Measurements from ENCODE around the gene SPOCK1.

SPOCK1 gene

DNA sequence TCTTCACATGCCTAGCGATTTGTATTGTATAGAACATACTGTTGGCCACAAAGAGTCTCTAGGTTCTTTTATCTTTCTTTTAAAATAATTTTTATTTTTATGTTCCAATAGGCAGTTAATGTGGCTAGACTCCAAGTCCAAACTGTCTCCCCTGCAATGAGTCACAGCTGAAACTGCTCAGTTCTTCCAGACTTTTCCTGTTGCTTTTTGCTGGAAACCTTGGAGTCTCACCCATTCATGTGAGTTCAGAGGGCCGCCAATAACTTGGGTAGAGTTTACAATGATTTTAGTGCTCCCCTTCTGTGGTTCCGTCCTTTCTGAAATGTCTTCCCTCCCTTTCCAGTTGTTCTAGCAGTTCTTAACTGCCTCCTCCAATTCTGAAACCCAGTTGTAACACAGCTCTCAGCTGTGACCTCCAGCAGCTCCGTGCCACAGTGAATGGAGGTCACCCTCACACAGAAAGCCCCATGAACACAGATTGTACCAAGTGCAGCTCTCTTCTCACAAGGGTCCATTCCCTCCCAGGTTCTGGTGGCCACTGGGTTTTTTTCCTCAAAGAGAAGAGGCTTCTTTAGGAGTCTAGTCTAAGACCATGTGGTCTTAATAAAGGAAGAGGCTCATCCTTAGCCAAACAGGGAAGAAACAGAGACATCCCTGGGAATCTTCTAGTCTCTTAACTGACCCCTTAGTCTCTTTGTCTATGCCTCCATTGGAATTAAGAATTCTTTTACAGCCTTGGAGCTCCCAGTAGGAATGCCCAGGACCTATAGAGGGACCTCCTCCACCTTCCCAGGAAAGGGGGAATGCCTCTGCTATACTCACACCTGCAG is 198.5 kb downstream of the SPOCK1 start:
- Histone ChIP-seq H3K27ac (ENCODE audit: low read depth, low read length) (peak overlapping the region; percentile 33), H3K9ac (ENCODE audit: low read length in 5 of 5) (no peak overlapping the region), H3K9me3 (ENCODE audit: control insufficient read depth in 5 of 5, low read length in 5 of 5) (no peaks in the 10 kb centered on the region), H3K36me3 (ENCODE audit: control insufficient read depth in 5 of 5, insufficient read depth in 5 of 5, low read length in 5 of 5) (no peaks in the 10 kb centered on the region), H3K4me1 (ENCODE audit: control insufficient read depth in 5 of 5, insufficient read depth in 5 of 5, low read length in 5 of 5) (no peaks in the 10 kb centered on the region), H3K4me3 (ENCODE audit: low read depth in 1 of 5, low read length in 5 of 5) (no peak overlapping the region), H3K27me3 (ENCODE audit: control insufficient read depth in 5 of 5, insufficient read depth in 4 of 5, low read length in 5 of 5) (peaks cover 0 to 4% (median 0%) of the 10 kb centered on the region in 5 donors)

DNA sequence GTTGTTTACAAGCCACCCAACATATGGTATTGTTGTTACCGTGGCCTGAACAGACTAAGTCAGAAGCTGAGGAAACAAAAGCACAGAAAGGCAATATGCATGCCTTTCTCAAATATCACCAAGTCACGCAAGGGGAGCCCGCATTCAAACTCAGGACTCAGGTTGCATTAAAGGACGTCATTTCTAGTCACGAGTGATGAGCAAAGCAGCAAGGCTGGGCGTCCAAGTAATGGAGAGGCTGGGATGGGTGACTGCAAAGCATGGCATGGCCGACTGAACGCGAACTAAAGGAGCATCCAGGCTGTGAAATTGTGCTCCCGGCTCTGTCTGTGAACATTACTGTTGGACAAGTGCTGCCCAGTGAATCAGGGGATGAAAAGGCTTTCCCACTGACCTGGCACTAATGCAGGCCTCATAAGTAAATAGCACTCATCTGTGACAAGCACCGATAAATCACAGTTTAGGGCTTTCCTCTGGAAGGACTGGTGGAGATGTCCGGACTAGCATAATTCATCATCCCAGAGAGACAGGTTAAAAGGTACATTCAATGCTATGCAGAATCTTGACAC is 202.8 kb downstream of the SPOCK1 start:
- H3K27me3 ChIP-seq (ENCODE audit: control insufficient read depth in 5 of 5, insufficient read depth in 4 of 5, low read length in 5 of 5) = peaks cover 0 to 4% (median 0%) of the 10 kb centered on the region in 5 donors
- no peak overlapping the region for H3K4me3 ChIP-seq (ENCODE audit: low read depth in 1 of 5, low read length in 5 of 5)
- H3K9me3 ChIP-seq (ENCODE audit: control insufficient read depth in 5 of 5, low read length in 5 of 5) = no peaks in the 10 kb centered on the region
- no peaks in the 10 kb centered on the region for H3K36me3 ChIP-seq (ENCODE audit: control insufficient read depth in 5 of 5, insufficient read depth in 5 of 5, low read length in 5 of 5)
- H3K27ac ChIP-seq (ENCODE audit: low read depth, low read length) = no peak overlapping the region
- no peaks in the 10 kb centered on the region for H3K4me1 ChIP-seq (ENCODE audit: control insufficient read depth in 5 of 5, insufficient read depth in 5 of 5, low read length in 5 of 5)
- no peak overlapping the region for H3K9ac ChIP-seq (ENCODE audit: low read length in 5 of 5)

DNA sequence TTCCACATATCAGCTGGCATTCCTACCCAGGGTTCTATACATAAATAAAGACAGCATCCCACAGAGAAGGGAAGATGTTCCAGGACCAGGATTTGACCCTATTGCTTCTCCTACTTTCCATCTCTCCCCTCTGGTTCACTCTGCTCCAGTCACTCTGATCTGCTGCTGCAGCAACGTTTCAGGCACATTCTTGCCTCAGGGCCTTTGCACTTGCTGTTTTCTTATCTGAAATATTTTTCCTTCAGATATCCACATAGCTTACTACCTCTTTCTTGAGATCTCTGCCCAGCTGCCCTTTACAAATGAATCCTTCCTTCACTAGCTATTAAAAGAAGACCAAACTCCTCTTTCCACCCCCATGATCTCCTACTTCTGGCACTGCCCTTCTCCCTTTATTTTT is 204.5 kb downstream of the SPOCK1 start:
- Histone ChIP-seq H3K4me3 (ENCODE audit: low read depth in 1 of 5, low read length in 5 of 5) (no peak overlapping the region), H3K9me3 (ENCODE audit: control insufficient read depth in 5 of 5, low read length in 5 of 5) (no peaks in the 10 kb centered on the region), H3K27ac (ENCODE audit: low read depth, low read length) (no peak overlapping the region)

DNA sequence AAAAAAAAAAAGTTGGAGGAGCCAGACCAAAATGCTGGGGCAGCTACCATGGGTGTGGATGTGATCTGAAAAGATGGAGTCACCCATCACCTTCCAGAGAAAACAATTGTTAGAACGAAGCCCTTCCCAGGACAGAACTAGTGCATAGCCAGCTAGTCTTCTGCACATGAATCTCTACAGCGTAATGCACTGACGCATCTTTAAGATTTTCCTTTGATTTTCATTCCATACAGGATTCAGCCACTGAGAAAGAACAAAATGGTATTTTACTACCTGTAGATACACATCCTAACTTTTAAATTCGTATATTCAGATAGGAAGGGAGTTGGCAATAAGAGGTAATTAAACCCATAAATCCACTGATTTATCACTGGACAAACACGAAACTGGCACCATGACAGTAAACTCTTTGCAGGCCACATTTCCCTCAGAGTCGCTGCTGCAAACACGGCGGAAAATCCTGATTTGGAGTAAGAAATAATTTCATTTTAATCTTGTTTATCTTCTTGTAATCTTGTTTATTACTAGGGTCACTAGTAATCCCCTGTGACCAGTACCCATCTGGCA is 206.6 kb downstream of the SPOCK1 start:
- Histone ChIP-seq H3K9ac (ENCODE audit: low read length in 5 of 5) (no peak overlapping the region), H3K27ac (ENCODE audit: low read depth, low read length) (no peak overlapping the region), H3K4me1 (ENCODE audit: control insufficient read depth in 5 of 5, insufficient read depth in 5 of 5, low read length in 5 of 5) (no peaks in the 10 kb centered on the region)

More for the DNA sequence above, 204.5 kb downstream of the SPOCK1 start:
- Histone ChIP-seq H3K9ac (ENCODE audit: low read length in 5 of 5) (no peak overlapping the region), H3K27me3 (ENCODE audit: control insufficient read depth in 5 of 5, insufficient read depth in 4 of 5, low read length in 5 of 5) (no peaks in the 10 kb centered on the region), H3K4me1 (ENCODE audit: control insufficient read depth in 5 of 5, insufficient read depth in 5 of 5, low read length in 5 of 5) (no peaks in the 10 kb centered on the region), H3K36me3 (ENCODE audit: control insufficient read depth in 5 of 5, insufficient read depth in 5 of 5, low read length in 5 of 5) (no peaks in the 10 kb centered on the region)

DNA sequence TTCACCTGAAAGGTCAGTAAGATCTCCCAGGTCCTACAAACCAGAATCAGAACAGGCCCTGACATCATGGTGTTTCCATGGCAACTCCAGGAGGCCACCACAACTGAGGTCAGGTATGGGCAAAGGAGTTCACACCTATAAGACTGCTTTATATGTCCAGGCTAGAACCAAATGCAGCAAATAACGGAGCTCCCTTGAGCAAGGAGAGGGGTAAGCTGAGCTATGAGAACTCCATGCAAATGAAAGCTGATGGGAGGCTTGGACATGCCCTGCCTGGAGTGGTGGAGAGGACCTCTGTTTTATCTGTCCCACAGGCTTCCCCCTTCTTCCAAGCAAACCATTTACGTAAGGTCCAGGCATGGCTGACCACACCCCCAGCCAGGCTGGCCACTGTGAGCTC is 207.7 kb downstream of the SPOCK1 start:
- H3K4me3 ChIP-seq (ENCODE audit: low read depth in 1 of 5, low read length in 5 of 5) = no peak overlapping the region
- no peaks in the 10 kb centered on the region for H3K36me3 ChIP-seq (ENCODE audit: control insufficient read depth in 5 of 5, insufficient read depth in 5 of 5, low read length in 5 of 5)
- no peaks in the 10 kb centered on the region for H3K4me1 ChIP-seq (ENCODE audit: control insufficient read depth in 5 of 5, insufficient read depth in 5 of 5, low read length in 5 of 5)
- no peaks in the 10 kb centered on the region for H3K9me3 ChIP-seq (ENCODE audit: control insufficient read depth in 5 of 5, low read length in 5 of 5)
- peaks cover 0 to 6% (median 0%) of the 10 kb centered on the region in 5 donors for H3K27me3 ChIP-seq (ENCODE audit: control insufficient read depth in 5 of 5, insufficient read depth in 4 of 5, low read length in 5 of 5)
- H3K27ac ChIP-seq (ENCODE audit: low read depth, low read length) = no peak overlapping the region
- no peak overlapping the region for H3K9ac ChIP-seq (ENCODE audit: low read length in 5 of 5)

More for the DNA sequence above, 206.6 kb downstream of the SPOCK1 start:
- Histone ChIP-seq H3K9me3 (ENCODE audit: control insufficient read depth in 5 of 5, low read length in 5 of 5) (no peaks in the 10 kb centered on the region), H3K4me3 (ENCODE audit: low read depth in 1 of 5, low read length in 5 of 5) (no peak overlapping the region), H3K27me3 (ENCODE audit: control insufficient read depth in 5 of 5, insufficient read depth in 4 of 5, low read length in 5 of 5) (peaks cover 0 to 6% (median 0%) of the 10 kb centered on the region in 5 donors), H3K36me3 (ENCODE audit: control insufficient read depth in 5 of 5, insufficient read depth in 5 of 5, low read length in 5 of 5) (no peaks in the 10 kb centered on the region)

DNA sequence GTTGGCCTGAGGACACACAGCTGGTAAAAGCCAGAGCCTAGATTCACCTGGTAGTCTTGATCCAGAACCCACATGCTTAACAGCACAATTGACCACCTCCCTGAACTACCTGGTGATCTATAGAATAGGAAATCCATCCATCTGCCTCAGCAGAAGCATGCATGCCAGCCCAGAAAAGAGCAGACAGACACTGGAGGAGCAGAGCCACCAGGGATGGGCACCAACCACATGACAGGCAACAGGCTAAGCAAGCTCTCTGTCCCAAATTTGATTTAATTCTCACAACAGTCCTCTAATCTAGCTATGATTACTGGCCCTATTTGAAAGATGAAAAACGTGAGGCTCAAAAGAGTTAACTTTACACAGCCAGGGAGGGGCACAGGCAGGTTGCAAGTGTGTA is 208.1 kb downstream of the SPOCK1 start:
- Histone ChIP-seq H3K9ac (ENCODE audit: low read length in 5 of 5) (no peak overlapping the region), H3K27me3 (ENCODE audit: control insufficient read depth in 5 of 5, insufficient read depth in 4 of 5, low read length in 5 of 5) (peaks cover 0 to 6% (median 0%) of the 10 kb centered on the region in 5 donors), H3K9me3 (ENCODE audit: control insufficient read depth in 5 of 5, low read length in 5 of 5) (no peaks in the 10 kb centered on the region), H3K27ac (ENCODE audit: low read depth, low read length) (no peak overlapping the region), H3K36me3 (ENCODE audit: control insufficient read depth in 5 of 5, insufficient read depth in 5 of 5, low read length in 5 of 5) (no peaks in the 10 kb centered on the region), H3K4me3 (ENCODE audit: low read depth in 1 of 5, low read length in 5 of 5) (no peak overlapping the region), H3K4me1 (ENCODE audit: control insufficient read depth in 5 of 5, insufficient read depth in 5 of 5, low read length in 5 of 5) (no peaks in the 10 kb centered on the region)

DNA sequence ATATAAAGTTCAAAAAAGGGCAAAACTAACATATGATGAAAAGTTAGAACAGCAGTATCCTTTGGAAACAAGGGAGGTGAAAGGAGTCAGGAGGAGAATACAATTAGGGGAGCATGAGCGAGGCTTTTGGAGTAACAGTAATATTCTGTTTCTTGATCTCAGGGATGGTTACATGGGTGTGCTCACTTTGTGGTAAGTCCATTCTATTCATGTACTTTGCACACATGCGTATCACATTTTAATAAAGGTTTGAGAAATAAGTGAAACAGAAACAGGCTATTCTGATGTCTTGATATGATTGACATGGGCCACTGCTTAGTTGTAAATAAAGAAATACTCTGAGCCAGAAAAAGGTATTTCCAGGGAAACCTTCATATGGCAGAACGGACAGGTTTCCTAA is 208.8 kb downstream of the SPOCK1 start:
- Histone ChIP-seq H3K27ac (ENCODE audit: low read depth, low read length) (no peak overlapping the region), H3K4me3 (ENCODE audit: low read depth in 1 of 5, low read length in 5 of 5) (no peak overlapping the region), H3K36me3 (ENCODE audit: control insufficient read depth in 5 of 5, insufficient read depth in 5 of 5, low read length in 5 of 5) (no peaks in the 10 kb centered on the region), H3K4me1 (ENCODE audit: control insufficient read depth in 5 of 5, insufficient read depth in 5 of 5, low read length in 5 of 5) (no peaks in the 10 kb centered on the region), H3K9ac (ENCODE audit: low read length in 5 of 5) (no peak overlapping the region), H3K27me3 (ENCODE audit: control insufficient read depth in 5 of 5, insufficient read depth in 4 of 5, low read length in 5 of 5) (peaks cover 0 to 6% (median 0%) of the 10 kb centered on the region in 5 donors), H3K9me3 (ENCODE audit: control insufficient read depth in 5 of 5, low read length in 5 of 5) (no peaks in the 10 kb centered on the region)

DNA sequence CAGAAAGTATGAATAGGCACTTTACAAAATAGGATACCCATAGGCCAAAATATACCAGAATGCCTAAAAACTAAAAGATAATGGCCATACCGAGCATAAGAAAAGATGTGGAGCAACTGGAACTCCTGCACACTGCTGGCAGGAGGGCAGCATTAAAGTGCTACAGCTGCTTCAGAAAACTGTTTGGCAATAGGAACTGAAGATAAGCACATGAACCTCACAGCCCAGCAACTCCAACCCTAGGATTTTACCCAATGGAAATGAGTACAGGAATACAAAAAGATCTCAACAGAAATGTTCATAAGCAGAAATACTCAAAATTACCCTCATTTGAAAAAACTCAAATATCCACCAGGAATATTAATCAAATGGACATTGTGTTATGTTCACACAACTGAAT is 209.3 kb downstream of the SPOCK1 start:
- Histone ChIP-seq H3K4me1 (ENCODE audit: control insufficient read depth in 5 of 5, insufficient read depth in 5 of 5, low read length in 5 of 5) (no peaks in the 10 kb centered on the region), H3K4me3 (ENCODE audit: low read depth in 1 of 5, low read length in 5 of 5) (no peak overlapping the region), H3K27ac (ENCODE audit: low read depth, low read length) (no peak overlapping the region), H3K9me3 (ENCODE audit: control insufficient read depth in 5 of 5, low read length in 5 of 5) (no peaks in the 10 kb centered on the region), H3K27me3 (ENCODE audit: control insufficient read depth in 5 of 5, insufficient read depth in 4 of 5, low read length in 5 of 5) (peaks cover 0 to 6% (median 0%) of the 10 kb centered on the region in 5 donors), H3K36me3 (ENCODE audit: control insufficient read depth in 5 of 5, insufficient read depth in 5 of 5, low read length in 5 of 5) (no peaks in the 10 kb centered on the region), H3K9ac (ENCODE audit: low read length in 5 of 5) (no peak overlapping the region)

DNA sequence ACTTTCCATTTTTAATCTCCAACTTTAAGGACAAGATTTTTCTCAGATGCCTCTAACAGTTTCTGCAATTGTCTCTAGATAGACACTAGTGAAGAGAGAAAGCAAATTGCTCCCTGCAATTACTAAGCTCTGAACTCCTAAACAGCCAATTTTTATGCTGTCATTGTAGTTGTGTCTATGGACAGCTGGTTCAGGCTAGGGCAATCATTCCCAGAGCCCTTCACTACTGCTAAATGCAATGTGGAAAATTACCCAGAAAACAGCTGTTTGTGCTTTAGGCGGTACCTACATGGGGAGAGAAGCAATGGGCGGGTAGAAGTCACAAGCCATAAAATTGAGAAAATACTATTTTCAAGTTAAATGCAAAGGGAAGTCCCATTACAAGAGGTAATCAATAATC is 211.6 kb downstream of the SPOCK1 start:
- no peak overlapping the region for H3K27ac ChIP-seq (ENCODE audit: low read depth, low read length)
- no peaks in the 10 kb centered on the region for H3K36me3 ChIP-seq (ENCODE audit: control insufficient read depth in 5 of 5, insufficient read depth in 5 of 5, low read length in 5 of 5)
- no peaks in the 10 kb centered on the region for H3K4me1 ChIP-seq (ENCODE audit: control insufficient read depth in 5 of 5, insufficient read depth in 5 of 5, low read length in 5 of 5)
- H3K9me3 ChIP-seq (ENCODE audit: control insufficient read depth in 5 of 5, low read length in 5 of 5) = no peaks in the 10 kb centered on the region
- H3K4me3 ChIP-seq (ENCODE audit: low read depth in 1 of 5, low read length in 5 of 5) = no peak overlapping the region
- no peak overlapping the region for H3K9ac ChIP-seq (ENCODE audit: low read length in 5 of 5)
- peaks cover 0 to 6% (median 0%) of the 10 kb centered on the region in 5 donors for H3K27me3 ChIP-seq (ENCODE audit: control insufficient read depth in 5 of 5, insufficient read depth in 4 of 5, low read length in 5 of 5)

DNA sequence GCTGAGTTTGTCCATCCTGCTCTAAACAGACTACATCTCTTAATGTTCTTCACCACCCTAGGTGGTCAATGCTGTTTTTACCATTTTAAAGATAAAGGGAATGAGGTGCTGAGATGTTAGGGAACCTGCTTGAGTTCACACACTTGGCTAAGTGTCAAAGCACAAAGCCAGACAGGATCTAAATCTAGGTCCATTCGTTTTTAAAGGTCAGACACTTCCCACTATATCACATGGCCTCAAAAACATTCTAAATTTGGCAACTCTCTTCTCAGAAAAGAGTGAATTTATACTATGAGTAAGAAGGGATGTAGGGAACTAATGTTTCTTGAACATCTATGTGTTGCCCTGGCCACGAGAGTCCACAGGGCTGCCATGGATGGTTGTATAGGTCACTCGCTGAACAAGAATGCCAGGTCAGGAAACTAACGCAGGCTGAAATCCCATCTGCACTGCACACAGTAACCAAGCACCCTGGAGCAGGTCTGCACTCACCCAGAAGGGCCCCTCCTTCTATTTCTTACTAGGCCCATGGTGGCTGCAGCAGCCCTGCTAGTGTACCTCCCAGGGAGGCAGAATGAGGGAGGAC is 213.0 kb downstream of the SPOCK1 start:
- H3K4me3 ChIP-seq (ENCODE audit: low read depth in 1 of 5, low read length in 5 of 5) = no peak overlapping the region
- no peak overlapping the region for H3K9ac ChIP-seq (ENCODE audit: low read length in 5 of 5)
- H3K4me1 ChIP-seq (ENCODE audit: control insufficient read depth in 5 of 5, insufficient read depth in 5 of 5, low read length in 5 of 5) = no peaks in the 10 kb centered on the region
- no peak overlapping the region for H3K27ac ChIP-seq (ENCODE audit: low read depth, low read length)
- H3K27me3 ChIP-seq (ENCODE audit: control insufficient read depth in 5 of 5, insufficient read depth in 4 of 5, low read length in 5 of 5) = peaks cover 0 to 6% (median 0%) of the 10 kb centered on the region in 5 donors
- H3K36me3 ChIP-seq (ENCODE audit: control insufficient read depth in 5 of 5, insufficient read depth in 5 of 5, low read length in 5 of 5) = no peaks in the 10 kb centered on the region
- no peaks in the 10 kb centered on the region for H3K9me3 ChIP-seq (ENCODE audit: control insufficient read depth in 5 of 5, low read length in 5 of 5)
